GM12864 (cell line): Measurements from ENCODE around the gene HPS4.
"Not testable (repeated sequence)": the region's sequence is repeated elsewhere in the genome, so short reads cannot be mapped to it uniquely, and the experiment has no call there.

Experiments used
- DNase-seq: peaks from one replicate; pipeline ENCODE4 v3.0.0-alpha.2; 2011; ENCODE audit warnings: low read depth
- H3K4me3 ChIP-seq: 2 replicates; pipeline ENCODE4 v1.5.1; 2011; ENCODE audit warnings: mild to moderate bottlenecking, low read depth, low read length, control low read depth
- TF ChIP-seq, protein P1 (sequence below): IDR thresholded peaks from 2 replicates; pipeline ENCODE4 v1.5.1; 2011; ENCODE audit warnings: low read depth, mild to moderate bottlenecking, moderate library complexity, low read length, control low read depth, inconsistent platforms; ENCODE audit errors: missing control alignments

HPS4 gene

DNA sequence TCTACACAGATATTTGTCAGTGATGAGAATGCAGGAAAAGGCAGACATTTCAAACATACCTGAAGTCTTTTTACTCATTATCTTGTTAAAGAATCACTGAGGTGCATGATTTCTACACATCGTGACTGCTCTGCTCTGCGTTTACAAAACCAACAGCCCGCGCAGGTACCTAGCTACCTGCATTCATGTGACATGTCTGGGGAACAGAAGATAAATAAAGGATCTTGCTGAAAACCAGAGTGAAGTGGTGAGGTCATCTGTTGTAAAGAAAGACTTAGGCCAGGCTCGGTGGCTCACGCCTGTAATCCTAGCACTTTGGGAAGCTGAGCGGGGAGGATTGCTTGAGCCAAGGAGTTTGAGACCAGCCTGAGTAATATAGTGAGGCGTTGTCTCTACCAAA is 38.8 kb downstream of the HPS4 start:
- no peak overlapping the region for H3K4me3 ChIP-seq
- no peak for DNase-seq
- TF ChIP-seq, protein P1, sequence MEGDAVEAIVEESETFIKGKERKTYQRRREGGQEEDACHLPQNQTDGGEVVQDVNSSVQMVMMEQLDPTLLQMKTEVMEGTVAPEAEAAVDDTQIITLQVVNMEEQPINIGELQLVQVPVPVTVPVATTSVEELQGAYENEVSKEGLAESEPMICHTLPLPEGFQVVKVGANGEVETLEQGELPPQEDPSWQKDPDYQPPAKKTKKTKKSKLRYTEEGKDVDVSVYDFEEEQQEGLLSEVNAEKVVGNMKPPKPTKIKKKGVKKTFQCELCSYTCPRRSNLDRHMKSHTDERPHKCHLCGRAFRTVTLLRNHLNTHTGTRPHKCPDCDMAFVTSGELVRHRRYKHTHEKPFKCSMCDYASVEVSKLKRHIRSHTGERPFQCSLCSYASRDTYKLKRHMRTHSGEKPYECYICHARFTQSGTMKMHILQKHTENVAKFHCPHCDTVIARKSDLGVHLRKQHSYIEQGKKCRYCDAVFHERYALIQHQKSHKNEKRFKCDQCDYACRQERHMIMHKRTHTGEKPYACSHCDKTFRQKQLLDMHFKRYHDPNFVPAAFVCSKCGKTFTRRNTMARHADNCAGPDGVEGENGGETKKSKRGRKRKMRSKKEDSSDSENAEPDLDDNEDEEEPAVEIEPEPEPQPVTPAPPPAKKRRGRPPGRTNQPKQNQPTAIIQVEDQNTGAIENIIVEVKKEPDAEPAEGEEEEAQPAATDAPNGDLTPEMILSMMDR, result no peak

DNA sequence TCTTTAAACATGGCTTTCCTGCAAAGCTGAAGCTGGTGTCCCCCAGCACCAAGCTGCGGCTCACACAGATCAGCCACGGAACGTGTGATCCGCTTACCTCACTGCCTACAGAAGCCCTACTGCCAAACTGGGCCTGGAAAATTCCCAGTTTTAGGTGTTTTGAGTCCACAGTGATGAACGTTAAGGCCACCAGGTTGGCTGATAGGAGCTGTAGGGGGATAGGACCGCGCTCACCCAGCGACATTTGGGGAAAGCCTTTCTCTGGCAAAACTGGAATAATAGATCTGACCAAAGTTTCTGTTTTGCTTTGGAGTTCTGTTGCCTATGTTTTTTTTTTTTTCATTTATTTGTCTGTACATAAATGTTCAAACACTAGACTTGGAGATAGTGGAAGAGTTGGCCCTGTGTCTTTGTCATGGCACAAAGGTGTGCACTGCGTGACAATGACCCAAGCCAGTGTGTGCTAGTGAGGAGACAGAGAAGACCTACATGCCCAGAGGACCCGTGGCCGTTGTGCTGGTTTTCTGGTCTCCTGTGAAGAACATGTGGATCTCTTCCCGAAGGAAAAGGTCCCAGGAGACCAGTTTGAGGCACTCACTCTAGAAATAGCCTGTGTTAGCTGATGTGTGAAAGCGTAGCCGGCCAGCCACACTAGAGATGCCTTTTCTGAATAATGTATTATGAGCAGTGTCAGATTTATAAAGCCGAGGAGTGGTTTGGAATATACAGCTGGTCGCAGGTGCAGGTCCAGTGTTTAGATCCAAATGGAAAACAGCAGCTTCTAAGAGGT is 39.5 kb downstream of the HPS4 start:
- TF ChIP-seq, protein P1, result no peak
- H3K4me3 ChIP-seq, result no peak overlapping the region
- DNase-seq, result no peak

DNA sequence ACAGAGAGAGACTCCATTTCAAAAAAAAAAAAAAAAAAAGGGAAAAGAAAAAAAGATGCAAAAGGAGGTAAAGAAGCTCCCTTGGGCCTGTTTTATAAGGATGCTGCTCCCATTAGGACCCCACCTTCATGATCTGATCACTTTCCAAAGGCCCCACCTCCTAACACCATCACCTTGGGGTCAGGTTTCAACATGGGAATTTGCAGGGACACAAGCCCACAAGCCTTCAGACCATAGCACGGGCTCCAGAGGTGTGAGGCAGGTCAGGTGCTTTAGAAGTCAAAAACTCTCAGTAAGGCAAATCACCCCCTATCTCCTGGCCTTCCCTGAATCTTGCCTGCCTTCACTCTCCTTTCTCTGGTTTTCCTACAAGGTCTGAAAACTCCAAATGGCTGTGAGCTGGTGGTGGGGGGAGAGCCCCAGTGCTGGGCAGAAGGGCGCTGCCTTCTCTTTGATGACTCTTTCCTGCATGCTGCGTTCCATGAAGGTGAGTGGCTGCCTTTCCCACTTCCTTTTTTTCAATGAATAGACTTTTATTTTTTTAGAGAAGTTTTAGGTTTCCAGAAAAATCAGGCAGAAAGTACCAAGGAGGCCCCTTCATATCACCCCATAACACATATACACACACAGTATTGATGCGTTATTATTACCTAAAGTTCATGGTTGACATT is 41.4 kb downstream of the HPS4 start:
- no peak overlapping the region for H3K4me3 ChIP-seq
- no peak for DNase-seq
- TF ChIP-seq, protein P1, result no peak

GRCh38 chr22:26439559-26439958 is 44.0 kb downstream of the HPS4 start:
- H3K4me3 ChIP-seq, result no peak overlapping the region
- TF ChIP-seq, protein P1, result no peak
- DNase-seq, result no peak

DNA sequence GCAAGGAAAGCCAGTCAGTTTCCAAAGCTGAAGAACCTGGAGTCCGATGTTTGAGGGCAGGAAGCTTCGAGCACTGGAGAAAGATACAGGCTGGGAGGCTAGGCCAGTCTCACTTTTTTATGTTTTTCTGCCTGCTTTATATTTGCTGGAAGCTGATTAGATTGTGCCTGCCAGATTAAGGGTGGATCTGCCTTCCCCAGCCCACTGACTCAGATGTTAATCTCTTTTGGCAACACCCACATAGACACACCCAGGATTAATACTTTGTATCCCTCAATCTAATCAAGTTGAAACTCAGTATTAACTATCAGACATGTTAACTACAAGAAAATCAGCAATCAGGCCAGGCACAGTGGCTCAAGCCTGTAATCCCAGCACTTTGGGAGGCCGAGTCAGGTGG is 44.8 kb downstream of the HPS4 start:
- DNase-seq, H3K4me3 ChIP-seq: not testable (repeated sequence)

GRCh38 chr22:26437694-26438392 is 45.7 kb downstream of the HPS4 start:
- TF ChIP-seq, protein P1, result no peak
- H3K4me3 ChIP-seq, result no peak overlapping the region
- DNase-seq, result no peak

DNA sequence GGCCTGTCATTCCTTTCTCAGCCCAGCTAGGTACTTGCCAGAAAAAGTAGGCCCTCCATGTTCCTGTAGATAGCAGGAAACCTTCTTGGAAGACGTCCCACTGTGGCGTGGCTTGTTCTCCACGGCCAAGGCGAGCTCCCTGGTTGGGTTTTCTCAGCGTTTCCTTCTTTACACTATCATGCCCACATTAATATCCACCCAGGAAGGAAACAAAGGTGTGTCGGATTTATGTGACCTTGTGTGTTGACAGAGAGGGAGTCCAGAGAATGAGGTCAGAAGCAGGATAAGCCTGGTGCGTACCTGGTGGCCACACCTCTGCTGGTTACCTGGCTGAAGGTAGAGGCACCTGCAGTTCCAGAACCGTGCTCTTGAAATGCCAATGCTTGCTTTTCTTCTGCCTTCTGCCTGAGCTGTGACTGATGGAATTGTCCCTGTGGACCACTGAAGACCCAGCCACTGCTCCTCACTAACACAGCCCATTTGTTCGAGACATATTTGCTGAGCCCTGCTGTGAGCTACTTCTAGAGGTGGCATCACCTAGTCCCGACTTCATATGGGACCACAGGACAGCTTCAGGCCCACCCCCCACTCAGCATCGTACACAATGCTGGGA is 46.6 kb downstream of the HPS4 start:
- no peak overlapping the region for H3K4me3 ChIP-seq
- TF ChIP-seq, protein P1, result no peak
- DNase-seq, result no peak
